Vagina (tissue), 2 donors: Measurements from ENCODE around the gene TES. TPM values are rescaled to one million over a fixed set of nuclear protein-coding genes. Genes with fewer than 3 reads are reported as not detected.

Experiments
- DNase-seq, 2 donors: peaks; one replicate each; pipeline ENCODE4 v3.0.0-alpha.2; 2017; ENCODE audit errors: extremely low spot score in 2 of 2
- H3K27ac ChIP-seq: fragments of 200-600 bp; sonication (generic); one replicate; pipeline ENCODE4 v1.5.1; 2019
- H3K27me3 ChIP-seq: fragments of 200-600 bp; sonication (generic); one replicate; pipeline ENCODE4 v1.5.1; 2019
- H3K36me3 ChIP-seq, 2 donors: fragments of 200-600 bp; sonication (generic); one replicate each; pipeline ENCODE4 v1.5.1; 2017 to 2019
- H3K4me1 ChIP-seq: fragments of 200-600 bp; sonication (generic); one replicate; pipeline ENCODE4 v1.5.1; 2019
- H3K4me3 ChIP-seq, 2 donors: fragments of 200-600 bp; sonication (generic); 1 replicate in 1 of 2; 2 replicates in 1 of 2; pipeline ENCODE4 v1.5.1; 2016 to 2019
- H3K9me3 ChIP-seq: fragments of 200-600 bp; sonication (generic); one replicate; pipeline ENCODE4 v1.5.1; 2019
- POLR2A ChIP-seq, 2 donors: fragments of 450-650 bp; IDR thresholded peaks; one replicate each; pipeline ENCODE4 v1.6.1; 2017; ENCODE audit warnings: antibody characterized with exemption in 2 of 2, mild to moderate bottlenecking in 2 of 2, moderate library complexity in 2 of 2
- POLR2AphosphoS5 ChIP-seq, 2 donors: sonication (generic); formaldehyde crosslinking; IDR thresholded peaks; one replicate each; pipeline ENCODE4 v1.9.0; 2017; ENCODE audit warnings: antibody characterized with exemption in 2 of 2, mild to moderate bottlenecking in 2 of 2, low read depth in 1 of 2; ENCODE audit not compliant: insufficient read depth in 1 of 2
- intact Hi-C: fragments of 100-400 bp; cut with DNase I; formaldehyde crosslinking; loops from one replicate; pipeline ENCODE4 v1.15.1; 2023
- total RNA-seq: library from RNA; depleted of rRNA; stranded (reverse); fragments of >200 nt; gene quantifications from one replicate; pipeline ENCODE4 v1.2.3, GENCODE V29; 2016
- TF ChIP-seq, protein P1 (sequence below), 3 experiments: fragments of 450-650 bp in 2 of 3; fragments of 200-600 bp in 1 of 3; sonication (generic) in 1 of 3; IDR thresholded peaks; one replicate each; pipeline ENCODE4 v1.5.1; 2017 to 2019; ENCODE audit warnings: antibody characterized with exemption in 3 of 3, mild to moderate bottlenecking in 2 of 3, moderate library complexity in 2 of 3

TES gene
- total RNA-seq, 1 donor from 2014 or later = 87.7 TPM

DNA sequence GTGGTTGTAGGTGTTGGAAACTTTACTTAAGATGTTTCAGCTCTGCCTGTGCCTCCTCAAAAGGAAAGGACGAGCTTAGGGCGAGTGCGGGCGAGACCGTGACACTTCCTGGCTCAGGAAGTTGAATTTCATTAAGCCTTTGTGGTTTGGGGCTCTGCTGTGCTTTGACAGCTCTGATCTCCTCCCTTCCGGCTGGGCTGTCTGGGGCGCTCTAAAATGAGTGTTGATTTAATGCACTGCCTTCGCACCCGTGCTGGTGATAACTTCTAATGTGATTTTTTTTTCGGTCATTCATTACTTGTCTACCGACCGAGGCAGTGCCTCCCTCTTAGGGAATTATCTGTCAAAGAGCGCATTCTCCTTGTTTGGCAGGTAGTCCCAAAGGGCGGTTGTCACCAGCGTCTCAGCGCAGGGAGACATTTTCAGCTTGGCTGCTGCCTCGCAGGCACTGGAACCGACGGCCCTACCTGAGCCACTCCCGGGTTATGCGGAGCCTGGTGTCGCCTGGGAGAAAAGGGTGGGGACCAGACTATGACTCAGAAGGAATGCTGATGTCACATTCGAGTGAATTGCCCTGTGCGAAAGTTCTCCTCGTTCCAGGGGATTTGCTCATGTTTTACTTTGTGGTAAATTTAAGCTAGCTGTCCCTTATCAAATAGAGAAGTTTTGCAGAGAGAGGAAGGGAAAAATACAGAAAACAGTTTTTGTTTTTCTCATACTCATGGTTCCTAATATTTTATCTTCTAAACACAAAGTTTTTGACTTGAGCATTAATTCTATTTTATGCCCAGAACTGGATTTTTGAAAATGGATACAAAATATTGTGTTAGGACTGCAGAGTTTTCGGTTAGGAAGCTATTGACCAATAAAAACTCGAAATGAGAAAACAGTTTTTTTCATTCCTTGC is 920 bp downstream of the TES start:
- intact Hi-C loops = no loop called here
- peak; percentile 84 to 95 for TF ChIP-seq POLR2AphosphoS5 (IDR thresholded peaks at IDR 0.05; ENCODE audit: insufficient read depth in 1 of 2, low read depth in 1 of 2)
- peak in 1 of 2 donors; percentile 79 for TF ChIP-seq POLR2A (IDR thresholded peaks at IDR 0.05)
- TF ChIP-seq, protein P1, sequence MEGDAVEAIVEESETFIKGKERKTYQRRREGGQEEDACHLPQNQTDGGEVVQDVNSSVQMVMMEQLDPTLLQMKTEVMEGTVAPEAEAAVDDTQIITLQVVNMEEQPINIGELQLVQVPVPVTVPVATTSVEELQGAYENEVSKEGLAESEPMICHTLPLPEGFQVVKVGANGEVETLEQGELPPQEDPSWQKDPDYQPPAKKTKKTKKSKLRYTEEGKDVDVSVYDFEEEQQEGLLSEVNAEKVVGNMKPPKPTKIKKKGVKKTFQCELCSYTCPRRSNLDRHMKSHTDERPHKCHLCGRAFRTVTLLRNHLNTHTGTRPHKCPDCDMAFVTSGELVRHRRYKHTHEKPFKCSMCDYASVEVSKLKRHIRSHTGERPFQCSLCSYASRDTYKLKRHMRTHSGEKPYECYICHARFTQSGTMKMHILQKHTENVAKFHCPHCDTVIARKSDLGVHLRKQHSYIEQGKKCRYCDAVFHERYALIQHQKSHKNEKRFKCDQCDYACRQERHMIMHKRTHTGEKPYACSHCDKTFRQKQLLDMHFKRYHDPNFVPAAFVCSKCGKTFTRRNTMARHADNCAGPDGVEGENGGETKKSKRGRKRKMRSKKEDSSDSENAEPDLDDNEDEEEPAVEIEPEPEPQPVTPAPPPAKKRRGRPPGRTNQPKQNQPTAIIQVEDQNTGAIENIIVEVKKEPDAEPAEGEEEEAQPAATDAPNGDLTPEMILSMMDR (IDR thresholded peaks at IDR 0.05) = no peak

DNA sequence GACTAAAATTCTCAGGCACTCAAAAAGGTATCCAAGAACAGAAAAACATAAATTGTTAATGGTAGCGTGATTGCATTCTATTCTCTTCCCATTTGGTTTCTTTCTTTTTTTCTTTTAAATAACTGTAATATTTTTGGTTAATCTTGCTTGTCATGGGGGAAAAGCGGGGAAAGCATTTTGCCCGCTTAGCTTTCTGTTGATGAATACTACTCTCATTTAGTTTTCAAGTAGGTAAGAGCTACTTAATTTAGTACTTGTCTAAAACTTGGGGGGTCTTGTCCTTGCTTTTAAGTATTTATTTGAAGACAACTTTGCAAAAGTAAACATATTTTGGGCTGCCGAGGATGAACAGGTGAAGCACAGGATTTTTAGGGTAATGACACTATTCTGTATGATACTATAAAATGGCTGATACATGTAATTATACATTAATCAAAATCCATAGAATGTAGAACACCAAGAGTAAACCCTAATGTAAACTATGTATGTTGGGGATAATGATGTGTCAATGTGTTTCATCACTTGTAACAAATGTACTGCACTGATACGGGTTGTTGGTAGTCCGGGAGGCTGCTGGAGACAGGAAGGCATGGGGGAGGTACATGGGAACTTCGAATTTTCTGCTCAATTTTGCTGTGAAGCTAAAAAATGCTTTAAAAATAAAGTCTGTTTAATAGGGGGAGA is 1.7 kb downstream of the TES start:
- Histone ChIP-seq H3K27ac (peak overlapping the region; percentile 97), H3K27me3 (no peaks in the 10 kb centered on the region), H3K4me1 (peaks cover 53% of the 10 kb centered on the region), H3K36me3 (no peaks in the 10 kb centered on the region), H3K4me3 (peak overlapping the region; percentile 66 to 85), H3K9me3 (no peaks in the 10 kb centered on the region)
- TF ChIP-seq POLR2AphosphoS5 (IDR thresholded peaks at IDR 0.05; ENCODE audit: insufficient read depth in 1 of 2, low read depth in 1 of 2) (no peak), POLR2A (IDR thresholded peaks at IDR 0.05) (no peak)
- TF ChIP-seq, protein P1 (IDR thresholded peaks at IDR 0.05) = no peak
- intact Hi-C loops = loop anchor here (2.0 kb wide), 1 partner anchor 15 kb away; no protein-coding TSS in a partner anchor
- no peak for DNase-seq

More for the DNA sequence above, 920 bp downstream of the TES start:
- Histone ChIP-seq H3K4me3 (peak overlapping the region; percentile 66 to 85), H3K36me3 (no peaks in the 10 kb centered on the region), H3K27ac (peak overlapping the region; percentile 97), H3K27me3 (no peaks in the 10 kb centered on the region), H3K4me1 (peaks cover 46% of the 10 kb centered on the region), H3K9me3 (no peaks in the 10 kb centered on the region)
- DNase-seq = peak in 1 of 2 donors; percentile 92

DNA sequence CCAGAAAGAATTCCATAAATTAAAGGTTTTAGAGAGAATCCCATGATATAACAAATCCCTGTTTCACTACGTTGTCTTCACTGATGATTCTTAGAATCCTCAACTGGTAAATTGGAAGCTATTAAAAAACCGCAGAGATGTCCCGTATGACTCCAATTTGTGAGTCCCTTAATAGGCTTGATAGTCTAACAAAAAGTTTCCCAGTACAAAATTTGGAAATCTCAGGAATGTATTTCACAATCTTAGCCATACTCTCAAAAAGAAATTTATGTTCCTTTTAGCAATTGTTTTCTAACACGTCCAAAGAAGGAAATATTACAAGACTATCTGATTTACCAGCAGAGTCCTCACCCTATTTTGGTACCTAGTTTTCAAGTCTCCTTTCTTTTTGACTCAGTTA is 2.5 kb downstream of the TES start:
- DNase-seq = no peak
- H3K36me3 ChIP-seq = no peaks in the 10 kb centered on the region
- H3K27me3 ChIP-seq = no peaks in the 10 kb centered on the region
- H3K4me1 ChIP-seq = peaks cover 61% of the 10 kb centered on the region
- H3K27ac ChIP-seq = peak overlapping the region; percentile 97
- intact Hi-C loops = loop anchor here (2.0 kb wide), 1 partner anchor 14 kb away; no protein-coding TSS in a partner anchor
- TF ChIP-seq POLR2AphosphoS5 (IDR thresholded peaks at IDR 0.05; ENCODE audit: insufficient read depth in 1 of 2, low read depth in 1 of 2) = peak; percentile 50 to 88
- TF ChIP-seq, protein P1 (IDR thresholded peaks at IDR 0.05) = no peak
- TF ChIP-seq POLR2A (IDR thresholded peaks at IDR 0.05) = no peak
- peak overlapping the region; percentile 66 to 85 for H3K4me3 ChIP-seq
- no peaks in the 10 kb centered on the region for H3K9me3 ChIP-seq

DNA sequence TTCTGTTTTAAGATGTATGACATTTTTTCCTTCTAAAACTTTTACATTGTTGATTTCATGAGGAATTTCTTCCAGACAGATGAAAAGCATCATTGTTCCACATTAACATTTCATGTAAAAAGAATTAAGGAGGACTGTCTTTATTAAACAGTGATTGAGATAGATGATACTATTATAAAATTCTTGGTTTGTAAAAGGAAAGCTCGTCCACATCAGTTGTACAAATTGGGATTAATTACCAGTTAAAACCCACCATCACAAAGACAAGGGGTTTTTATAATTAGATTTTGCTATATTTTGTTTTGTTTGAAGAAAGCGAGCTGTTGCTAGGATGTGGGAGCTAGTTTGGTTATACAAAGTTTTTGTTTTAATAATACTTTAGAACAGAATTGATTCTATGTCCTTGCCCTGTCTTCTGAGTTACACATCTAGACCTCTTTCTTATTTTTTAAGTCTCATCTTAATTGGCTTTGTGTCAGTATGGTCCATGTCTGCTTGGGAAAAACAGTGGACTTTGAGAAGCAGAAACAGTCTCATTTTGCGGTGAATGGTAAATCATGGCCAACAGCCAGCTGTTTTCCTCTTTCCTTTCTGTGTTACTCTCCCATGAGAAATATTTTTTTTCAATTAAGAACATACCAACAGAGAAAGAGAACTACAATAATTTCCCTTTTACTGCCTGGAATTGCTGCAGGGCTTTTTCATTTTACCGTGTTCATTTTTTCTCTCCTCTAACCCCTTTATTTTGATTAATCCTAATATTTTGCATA is 3.2 kb downstream of the TES start:
- H3K4me1 ChIP-seq = peaks cover 68% of the 10 kb centered on the region
- no peaks in the 10 kb centered on the region for H3K27me3 ChIP-seq
- H3K4me3 ChIP-seq = peak overlapping the region in 1 of 2 donors; percentile 85
- intact Hi-C loops = loop anchor here (2.0 kb wide), 1 partner anchor 13 kb away; no protein-coding TSS in a partner anchor
- no peaks in the 10 kb centered on the region for H3K9me3 ChIP-seq
- H3K36me3 ChIP-seq = no peaks in the 10 kb centered on the region
- DNase-seq = no peak
- peak overlapping the region; percentile 97 for H3K27ac ChIP-seq
- no peak for TF ChIP-seq POLR2A (IDR thresholded peaks at IDR 0.05)
- no peak for TF ChIP-seq POLR2AphosphoS5 (IDR thresholded peaks at IDR 0.05; ENCODE audit: insufficient read depth in 1 of 2, low read depth in 1 of 2)
- TF ChIP-seq, protein P1 (IDR thresholded peaks at IDR 0.05) = no peak
